GM12875 (cell line): ENCODE data around the gene SLC26A4.

Source experiments
- H3K4me3 ChIP-seq: one replicate; pipeline ENCODE4 v1.5.1; 2011; ENCODE audit warnings: low read depth, low read length, control low read depth
- TF ChIP-seq, protein P1 (sequence below): IDR thresholded peaks from 2 replicates; pipeline ENCODE4 v1.5.1; 2011; ENCODE audit warnings: low read depth, mild to moderate bottlenecking, control low read depth, inconsistent platforms, low read length, moderate library complexity, borderline replicate concordance; ENCODE audit not compliant: insufficient read depth

SLC26A4 gene

GRCh38 chr7:107693396-107693795 lies 32.8 kb downstream of the SLC26A4 start:
- TF ChIP-seq, protein P1, sequence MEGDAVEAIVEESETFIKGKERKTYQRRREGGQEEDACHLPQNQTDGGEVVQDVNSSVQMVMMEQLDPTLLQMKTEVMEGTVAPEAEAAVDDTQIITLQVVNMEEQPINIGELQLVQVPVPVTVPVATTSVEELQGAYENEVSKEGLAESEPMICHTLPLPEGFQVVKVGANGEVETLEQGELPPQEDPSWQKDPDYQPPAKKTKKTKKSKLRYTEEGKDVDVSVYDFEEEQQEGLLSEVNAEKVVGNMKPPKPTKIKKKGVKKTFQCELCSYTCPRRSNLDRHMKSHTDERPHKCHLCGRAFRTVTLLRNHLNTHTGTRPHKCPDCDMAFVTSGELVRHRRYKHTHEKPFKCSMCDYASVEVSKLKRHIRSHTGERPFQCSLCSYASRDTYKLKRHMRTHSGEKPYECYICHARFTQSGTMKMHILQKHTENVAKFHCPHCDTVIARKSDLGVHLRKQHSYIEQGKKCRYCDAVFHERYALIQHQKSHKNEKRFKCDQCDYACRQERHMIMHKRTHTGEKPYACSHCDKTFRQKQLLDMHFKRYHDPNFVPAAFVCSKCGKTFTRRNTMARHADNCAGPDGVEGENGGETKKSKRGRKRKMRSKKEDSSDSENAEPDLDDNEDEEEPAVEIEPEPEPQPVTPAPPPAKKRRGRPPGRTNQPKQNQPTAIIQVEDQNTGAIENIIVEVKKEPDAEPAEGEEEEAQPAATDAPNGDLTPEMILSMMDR, result no peak

GRCh38 chr7:107694386-107694785 lies 33.8 kb downstream of the SLC26A4 start:
- TF ChIP-seq, protein P1, result no peak

More at GRCh38 chr7:107693396-107693795, 32.8 kb downstream of the SLC26A4 start:
- no peak overlapping the region for H3K4me3 ChIP-seq

DNA sequence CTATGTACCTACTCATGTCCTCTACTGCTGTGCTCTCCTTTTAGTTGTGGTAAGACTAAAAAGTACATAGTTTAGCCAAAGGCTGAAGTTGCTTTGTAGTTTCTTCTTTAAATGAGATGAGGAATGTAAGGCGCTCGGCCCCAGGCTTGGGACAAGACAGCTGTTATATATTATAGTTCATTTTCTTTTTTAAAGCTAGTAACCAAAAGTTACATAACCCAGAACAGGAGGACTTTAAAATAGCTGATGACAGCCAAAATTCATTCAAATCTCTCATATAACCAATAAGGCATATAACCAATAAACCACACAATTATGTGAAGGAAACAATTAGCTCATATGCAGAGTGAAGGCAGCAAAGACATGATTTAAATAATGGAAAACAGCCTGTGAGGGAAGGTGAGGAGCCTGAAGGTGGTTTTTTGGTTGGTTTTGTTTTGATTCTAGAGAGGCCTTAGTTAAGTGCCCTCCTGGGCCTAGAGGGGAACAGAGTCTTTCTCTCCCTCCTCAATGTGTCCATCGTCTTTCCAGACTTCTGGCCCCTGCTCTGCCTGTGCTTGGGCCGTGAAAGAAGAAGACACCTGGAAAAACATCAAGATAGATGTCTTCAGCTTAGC lies 35.8 kb downstream of the SLC26A4 start:
- TF ChIP-seq, protein P1, result no peak
- H3K4me3 ChIP-seq, result no peak overlapping the region

More at GRCh38 chr7:107694386-107694785, 33.8 kb downstream of the SLC26A4 start:
- no peak overlapping the region for H3K4me3 ChIP-seq

DNA sequence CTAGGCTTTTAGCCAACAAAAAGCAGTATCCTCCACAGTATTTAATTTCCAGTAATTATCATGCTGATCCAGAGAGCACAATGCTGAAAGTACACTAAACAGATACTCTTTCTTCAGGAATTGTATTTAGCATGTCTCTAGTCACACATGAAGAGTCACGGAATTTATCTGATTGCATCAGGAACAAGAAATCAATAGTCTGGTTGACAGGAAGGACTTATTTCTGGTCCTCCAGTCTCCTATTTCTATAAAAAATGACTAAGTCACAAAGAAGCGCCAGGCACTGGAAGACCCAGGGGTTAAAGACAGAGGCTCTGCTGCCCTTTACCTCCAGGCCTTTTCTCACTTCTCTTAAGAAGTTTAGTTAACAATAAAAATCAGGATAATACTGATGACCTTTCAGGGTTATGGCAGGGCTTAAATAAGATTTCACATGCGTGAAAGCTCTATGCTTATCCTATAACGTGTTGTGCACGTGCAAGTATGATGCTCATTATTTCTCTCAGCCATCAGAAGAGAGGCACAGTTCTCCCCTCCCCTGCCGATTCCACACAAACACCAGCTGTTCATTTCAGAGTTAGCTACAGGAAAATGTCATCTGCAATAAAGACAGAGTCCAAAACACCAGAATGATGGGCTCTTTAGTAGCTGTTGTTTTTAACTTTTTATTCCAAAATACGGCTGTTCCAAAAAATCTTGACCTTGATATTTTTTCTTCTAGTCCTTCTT lies 36.9 kb downstream of the SLC26A4 start:
- TF ChIP-seq, protein P1, result no peak
- no peak overlapping the region for H3K4me3 ChIP-seq

GRCh38 chr7:107700570-107700969 lies 39.9 kb downstream of the SLC26A4 start:
- no peak overlapping the region for H3K4me3 ChIP-seq
- TF ChIP-seq, protein P1, result no peak

DNA sequence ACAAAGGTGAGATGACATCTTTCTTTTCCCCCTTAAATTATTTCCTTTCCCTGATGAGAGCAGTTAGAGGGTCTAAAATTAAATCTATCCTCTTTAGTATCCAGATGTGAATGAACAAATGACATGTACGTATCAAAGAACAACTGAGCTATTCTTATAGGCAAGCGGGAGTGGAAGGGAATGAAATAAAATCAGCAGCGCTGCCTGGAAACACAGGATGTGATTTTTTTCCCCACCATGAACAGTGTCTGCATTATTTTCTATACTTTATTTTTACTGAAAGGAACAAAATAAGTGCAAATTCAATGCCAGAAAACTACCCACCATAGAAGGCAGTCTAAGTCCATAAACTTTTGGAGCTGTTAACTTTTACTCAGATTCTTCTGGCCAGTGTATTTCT lies 40.6 kb downstream of the SLC26A4 start:
- no peak overlapping the region for H3K4me3 ChIP-seq
- TF ChIP-seq, protein P1, result no peak

DNA sequence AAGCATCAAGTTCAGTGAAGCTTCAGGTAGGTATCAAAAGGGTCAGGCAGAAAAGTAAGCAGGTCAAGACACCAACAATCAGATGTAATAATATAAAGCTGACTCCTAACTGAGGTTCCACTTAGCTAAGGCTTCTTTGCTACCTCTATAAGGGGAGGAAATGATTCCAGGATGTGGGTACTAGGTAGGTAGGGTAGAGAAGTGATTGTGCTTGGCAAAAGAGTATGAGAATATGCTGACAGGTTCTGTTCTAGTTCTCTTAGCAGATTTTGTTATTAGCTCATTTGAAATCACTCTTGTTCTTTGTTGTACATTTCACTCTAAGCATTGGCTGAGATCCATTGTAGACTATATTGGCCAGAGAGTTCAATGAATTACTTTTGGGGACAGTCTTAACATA lies 42.6 kb downstream of the SLC26A4 start:
- TF ChIP-seq, protein P1, result no peak
- H3K4me3 ChIP-seq, result no peak overlapping the region
